CD4-positive, alpha-beta T cell treated with Interleukin-6 at 100 ng/mL for 8 hours (primary cell): ENCODE measurements around the gene GRAMD1A.
"Not testable (repeated sequence)": the region's sequence is repeated elsewhere in the genome, so short reads cannot be mapped to it uniquely, and the experiment has no call there.

Experiments
- DNase-seq: peaks from one replicate; pipeline ENCODE4 v3.0.0-alpha.2; 2020; ENCODE audit warnings: mixed read lengths, low spot score

Gene GRAMD1A

GRCh38 chr19:34979819-34980640 lies 20.1 kb upstream of the GRAMD1A start:
- no peak for DNase-seq

- no peak for DNase-seq
Observed at GRCh38 chr19:34982275-34982674, 17.8 kb upstream of the GRAMD1A start.

DNA sequence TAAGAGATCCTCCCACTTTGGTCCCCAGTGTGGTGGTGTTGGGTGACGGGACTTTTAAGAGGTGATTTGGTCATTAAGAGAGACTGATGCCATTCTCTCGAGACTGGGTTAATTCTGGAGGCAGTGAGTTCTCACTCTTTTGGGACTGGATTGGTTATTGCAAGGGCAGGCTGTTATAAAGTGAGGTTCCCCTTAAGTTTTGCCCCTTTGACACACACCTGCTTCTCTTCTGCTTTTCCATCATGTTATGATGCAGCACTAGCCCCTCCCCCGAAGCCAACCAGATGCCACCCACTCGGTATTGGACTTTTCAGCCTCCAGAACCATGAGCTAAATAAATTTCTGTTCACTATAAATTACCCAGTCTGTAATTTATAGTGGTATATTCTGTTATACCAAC lies 16.3 kb upstream of the GRAMD1A start:
- DNase-seq = no peak

GRCh38 chr19:34984287-34984686 lies 15.8 kb upstream of the GRAMD1A start:
- no peak for DNase-seq

DNA sequence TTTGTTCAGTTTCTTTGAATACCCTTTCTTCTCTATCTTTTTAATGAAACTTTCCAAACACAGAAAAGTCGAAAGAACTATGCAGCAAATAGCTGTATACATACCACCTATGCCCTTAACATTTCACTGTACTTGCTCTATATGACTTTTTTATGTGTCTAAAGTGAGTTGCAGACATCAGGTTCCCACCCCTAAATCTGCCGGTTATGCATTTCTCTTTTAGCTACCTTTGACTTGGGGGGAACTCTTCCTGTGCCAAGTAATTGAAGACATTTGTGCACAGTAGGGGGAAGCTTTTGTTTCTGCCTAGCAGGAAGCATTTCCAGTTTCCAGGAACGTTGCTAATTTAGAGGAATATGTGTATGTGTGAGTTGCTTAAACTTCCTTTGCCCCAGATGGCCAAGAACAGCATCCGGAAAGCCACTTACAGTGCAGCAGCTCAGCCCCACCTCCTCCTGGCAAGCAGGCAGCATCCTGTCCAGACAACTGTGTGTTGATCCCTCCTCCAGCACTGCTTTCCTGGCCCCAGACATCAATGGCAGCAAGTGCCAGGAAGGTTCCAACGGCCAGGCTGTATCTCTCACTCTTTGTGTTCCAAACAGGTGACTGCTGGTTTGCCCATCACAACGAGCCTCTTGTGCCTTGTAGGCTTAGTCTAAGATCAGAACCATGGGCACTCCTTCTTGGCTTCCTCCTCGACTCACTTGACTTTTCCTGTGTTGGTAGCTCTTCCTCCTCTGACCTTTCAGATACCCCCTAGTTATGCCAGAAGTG lies 14.7 kb upstream of the GRAMD1A start:
- peak; percentile 45 for DNase-seq

GRCh38 chr19:34988119-34988518 lies 12.0 kb upstream of the GRAMD1A start:
- DNase-seq = no peak

- no peak for DNase-seq
Observed at GRCh38 chr19:34989298-34989697, 10.8 kb upstream of the GRAMD1A start.

GRCh38 chr19:34990578-34991192 lies 9.4 kb upstream of the GRAMD1A start:
- DNase-seq = no peak

DNA sequence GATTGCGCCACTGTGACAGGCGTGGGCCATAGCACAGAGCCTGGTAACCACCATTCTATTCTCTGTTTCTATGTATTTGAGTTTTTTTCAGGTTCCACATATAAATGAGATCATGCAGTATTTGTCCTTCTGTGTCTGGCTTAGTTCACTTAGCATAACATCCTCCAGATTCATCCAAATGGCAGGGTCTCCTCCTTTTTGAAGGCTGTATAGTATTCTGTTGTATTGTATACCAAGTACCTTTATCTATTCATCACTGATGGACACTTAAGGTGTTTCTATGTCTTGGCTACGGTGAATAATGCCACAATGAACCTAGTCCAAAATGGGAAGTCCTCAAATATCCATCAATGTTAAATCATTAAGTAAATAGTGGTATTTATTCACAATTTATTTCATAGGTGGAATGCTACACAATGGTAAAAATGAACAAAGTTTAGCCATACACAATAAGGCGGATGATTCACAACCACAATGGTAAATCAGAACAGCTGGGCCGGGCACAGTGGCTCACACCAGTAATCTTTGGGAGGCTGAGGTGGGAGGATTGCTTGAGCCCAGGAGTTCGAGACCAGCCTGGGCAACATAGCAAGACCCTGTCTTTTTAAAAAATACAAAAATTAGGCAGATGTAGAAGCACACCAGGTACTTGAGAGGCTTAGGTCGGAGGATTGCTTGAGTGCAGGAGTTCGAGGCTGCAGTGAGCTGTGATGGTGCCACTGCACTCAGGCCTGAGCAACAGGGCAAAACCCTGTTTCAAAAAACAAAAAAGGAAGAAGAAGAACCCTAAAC lies 8.4 kb upstream of the GRAMD1A start:
- DNase-seq = no peak

DNA sequence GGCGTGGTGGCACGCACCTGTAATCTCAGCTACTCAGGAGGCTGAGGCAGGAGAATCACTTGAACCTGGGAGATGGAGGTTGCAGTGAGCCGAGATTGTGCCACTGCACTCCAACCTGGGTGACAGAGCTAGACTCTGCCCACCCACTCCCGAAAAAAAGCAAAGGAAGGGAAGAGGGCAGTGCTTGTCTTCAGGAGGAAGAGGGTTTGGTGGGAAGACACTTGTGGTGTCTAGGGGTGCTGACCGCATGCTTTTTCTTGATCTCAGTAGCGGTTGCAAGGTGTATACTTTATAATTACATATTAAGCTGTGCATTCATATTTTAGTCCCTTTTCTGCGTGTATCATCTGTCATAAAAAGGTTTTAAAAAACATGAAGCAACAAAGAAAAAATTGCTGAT lies 7.5 kb upstream of the GRAMD1A start:
- not testable (repeated sequence) for DNase-seq

GRCh38 chr19:34994286-34994642 lies 5.9 kb upstream of the GRAMD1A start:
- no peak for DNase-seq

- DNase-seq = no peak
Observed at GRCh38 chr19:34994643-34995541, 5.2 kb upstream of the GRAMD1A start.

DNA sequence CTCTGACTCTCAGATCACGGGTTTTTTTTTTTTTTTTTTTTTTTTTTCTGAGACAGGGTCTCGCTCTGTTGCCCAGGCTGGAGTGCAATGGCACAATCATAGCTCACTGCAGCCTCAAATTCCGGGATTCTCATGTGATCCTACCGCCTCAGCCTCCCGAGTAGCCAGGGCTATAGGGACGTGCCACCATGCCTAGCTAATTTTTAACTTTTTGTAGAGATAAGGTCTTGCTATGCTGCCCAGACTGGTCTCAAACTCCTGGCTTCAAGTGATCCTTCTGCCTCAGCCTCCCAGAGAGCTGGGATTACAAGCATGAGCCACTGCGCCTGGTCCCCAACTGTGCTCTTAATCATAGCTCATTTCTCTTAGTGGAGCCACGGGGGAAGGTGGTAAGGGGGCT lies 4.6 kb upstream of the GRAMD1A start:
- DNase-seq = no peak

GRCh38 chr19:34997071-34997617 lies 3.0 kb upstream of the GRAMD1A start:
- DNase-seq = peak; percentile 61

DNA sequence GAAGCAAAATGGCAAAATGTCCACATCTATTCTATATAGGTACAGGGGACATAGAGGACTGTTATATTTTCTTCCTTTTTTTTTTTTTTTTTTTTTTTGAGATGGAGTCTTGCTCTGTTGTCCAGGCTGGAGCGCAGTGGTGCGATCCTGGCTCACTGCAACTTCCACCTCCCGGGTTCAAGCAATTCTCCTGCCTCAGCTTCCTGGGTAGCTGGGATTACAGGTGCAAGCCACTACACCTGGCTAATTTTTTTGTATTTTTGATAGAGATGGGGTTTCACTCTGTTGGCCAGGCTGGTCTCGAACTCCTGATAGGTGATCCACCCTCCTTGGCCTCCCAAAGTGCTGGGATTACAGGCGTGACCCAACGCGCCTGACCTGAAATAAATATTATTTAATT lies 1.9 kb upstream of the GRAMD1A start:
- DNase-seq = not testable (repeated sequence)

DNA sequence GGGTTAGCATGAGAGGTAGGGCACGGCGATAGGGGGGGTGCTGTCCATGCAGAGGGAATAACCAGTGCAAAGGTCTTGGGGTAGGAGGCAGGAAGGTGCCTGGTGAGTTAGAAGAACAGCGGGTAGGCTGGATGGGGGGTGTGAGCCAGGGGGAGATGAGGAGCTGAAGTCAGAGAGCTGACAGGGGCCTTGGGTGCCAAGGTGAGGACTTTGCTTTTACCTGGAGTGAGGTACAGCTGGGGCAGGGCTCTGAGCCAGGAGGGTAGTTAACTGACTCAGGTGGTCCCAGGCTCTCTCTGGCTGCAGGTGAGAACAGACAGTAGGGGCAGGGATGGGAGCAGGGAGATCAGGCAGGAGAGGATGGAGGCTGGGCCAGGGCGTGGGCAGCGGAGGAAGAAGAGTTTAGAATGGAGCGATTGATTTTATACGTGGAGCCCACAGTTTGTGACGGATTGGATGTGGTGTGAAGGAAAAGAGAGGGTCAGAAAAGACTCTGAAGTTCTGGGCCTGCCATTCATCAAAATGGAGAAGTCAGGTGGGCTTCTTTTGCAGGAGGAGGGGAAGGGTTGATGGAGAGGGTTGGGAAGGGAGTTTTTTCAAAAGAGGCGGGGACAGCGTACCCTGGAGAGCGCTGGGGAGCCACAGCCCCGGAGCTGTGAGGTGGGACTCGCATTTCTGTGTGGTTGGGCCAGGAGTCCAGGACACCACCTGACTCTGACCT lies 1.2 kb upstream of the GRAMD1A start:
- no peak for DNase-seq

- no peak for DNase-seq
Observed at GRCh38 chr19:35000338-35000646, 169 bp downstream of the GRAMD1A start.

DNA sequence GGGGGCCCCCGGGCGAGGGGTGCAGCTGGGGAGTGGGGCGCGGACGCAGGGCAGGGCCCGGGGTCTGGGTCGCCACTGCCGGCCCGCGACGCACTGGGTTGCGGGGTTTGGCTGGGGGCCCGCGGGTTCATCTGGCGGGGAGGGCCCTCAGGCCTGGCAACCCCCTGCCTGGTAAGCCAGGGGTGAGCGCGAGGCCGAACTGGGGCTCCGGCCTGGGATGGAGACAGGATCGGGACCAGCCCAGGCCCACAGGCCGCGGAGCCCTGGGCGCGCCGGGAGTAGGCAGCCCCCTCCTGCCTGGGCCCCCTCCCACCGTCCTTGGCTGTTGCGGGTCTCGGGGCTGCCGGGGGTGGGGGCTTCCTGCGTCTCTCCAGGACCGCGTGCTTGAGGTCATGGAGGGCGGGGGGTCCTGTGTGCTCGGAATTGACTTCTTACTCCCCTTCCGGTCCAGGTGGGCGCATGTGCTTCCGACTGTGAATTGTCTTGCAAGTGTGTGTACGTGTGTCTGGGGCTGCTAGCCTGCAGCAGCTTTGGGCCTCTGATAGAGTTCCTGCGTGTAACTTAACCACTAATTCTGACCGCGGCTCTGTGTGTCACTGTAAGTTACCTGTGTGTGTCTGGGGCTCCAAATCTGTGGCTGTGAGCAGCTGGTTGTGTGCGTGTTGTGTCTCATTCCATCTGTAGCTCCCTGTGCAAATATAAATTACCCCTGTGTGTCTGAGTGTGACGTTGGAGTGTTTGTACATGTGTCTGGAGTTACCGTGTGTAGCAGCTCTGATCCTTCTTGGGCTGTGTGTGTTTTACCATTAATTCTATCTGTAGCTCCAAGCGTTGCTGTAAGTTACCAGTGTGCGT lies 751 bp downstream of the GRAMD1A start:
- DNase-seq = peak; percentile 67

DNA sequence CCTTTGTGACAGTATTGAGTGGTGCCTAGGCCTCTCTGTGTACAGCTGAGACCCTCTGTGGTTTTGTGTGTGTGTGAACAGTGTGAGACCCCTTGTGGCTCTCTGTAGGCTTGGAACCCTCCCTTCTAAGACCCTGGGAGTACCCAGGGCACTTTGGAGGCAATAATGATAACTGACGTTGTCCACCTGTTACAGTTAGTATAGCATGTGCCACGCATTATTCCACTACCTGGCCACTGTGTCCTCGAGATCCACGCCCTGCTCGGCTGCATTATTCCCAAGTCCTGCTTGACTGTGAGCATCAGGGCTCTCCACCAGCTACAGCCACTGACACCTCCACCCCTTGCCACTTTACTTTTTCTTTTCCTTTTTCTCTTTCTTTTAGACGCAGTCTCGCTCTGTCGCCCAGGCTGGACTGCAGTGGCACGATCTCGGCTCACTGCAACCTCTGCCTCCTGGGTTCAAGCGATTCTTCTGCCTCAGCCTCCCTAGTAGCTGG lies 2.0 kb downstream of the GRAMD1A start:
- DNase-seq = no peak
